Measurements from ENCODE around the gene FAM193A.
A peak's percentile ranks its signal among the peaks of the same experiment; 100 is the strongest.
"Not testable (repeated sequence)": the region's sequence is repeated elsewhere in the genome, so short reads cannot be mapped to it uniquely, and the experiment has no call there.

Gene FAM193A

DNA sequence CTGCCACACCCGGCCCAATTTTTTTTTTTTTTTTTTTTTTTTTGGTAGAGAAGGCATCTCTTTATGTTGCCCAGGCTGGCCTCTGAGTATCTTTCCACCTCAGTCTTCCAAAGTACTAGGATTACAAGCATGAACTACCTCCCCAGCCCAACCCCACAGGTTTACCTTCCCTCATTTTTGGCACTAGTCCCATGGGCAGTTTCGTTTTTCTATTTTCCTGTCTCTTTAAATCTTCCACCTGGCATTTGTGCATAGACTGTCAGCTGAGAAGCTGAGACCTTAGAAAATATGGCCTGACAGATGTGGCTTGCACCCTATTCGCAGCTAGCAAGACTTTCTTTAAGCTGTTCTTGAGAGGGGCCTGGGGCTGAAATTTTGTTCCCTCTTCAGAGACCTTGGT, 191.8 kb downstream of the FAM193A start:
- DNase-seq (ENCODE audit: low read depth), result no peak

DNA sequence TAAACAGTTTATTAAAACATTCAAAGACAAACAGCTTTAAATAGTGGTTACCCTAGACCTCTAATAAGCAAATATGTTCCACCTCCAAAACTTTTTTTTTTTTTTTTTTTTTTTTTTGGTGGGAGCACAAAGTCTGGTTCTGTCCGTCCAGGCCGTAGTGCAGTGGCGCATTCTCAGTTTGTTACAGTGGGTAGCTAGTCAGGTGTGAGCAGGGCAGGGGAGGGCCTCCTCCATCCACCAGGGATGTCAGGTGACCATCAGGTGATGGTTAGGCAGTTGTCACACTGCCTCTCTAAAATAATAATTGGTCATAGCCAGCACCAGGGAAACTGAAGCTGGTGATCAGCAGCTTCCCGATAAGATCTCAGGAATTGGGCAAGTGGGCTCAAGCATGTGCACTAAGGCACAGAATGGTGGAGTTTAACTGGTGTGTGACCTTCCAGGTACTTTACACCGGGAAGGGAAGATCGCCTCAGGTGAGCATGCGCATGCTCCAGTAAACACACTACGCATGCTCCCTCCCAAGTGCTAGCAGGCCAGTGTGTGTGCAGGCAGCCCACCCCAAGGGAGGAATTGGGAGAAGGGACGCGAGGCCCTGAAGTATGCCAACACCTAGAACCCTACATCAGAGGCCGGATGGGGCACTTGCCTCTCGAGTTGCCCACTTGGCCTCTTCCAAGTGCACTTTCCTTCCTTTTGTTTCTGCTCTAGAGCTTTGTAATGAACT, 192.5 kb downstream of the FAM193A start:
- no peak for DNase-seq (ENCODE audit: low read depth)

DNA sequence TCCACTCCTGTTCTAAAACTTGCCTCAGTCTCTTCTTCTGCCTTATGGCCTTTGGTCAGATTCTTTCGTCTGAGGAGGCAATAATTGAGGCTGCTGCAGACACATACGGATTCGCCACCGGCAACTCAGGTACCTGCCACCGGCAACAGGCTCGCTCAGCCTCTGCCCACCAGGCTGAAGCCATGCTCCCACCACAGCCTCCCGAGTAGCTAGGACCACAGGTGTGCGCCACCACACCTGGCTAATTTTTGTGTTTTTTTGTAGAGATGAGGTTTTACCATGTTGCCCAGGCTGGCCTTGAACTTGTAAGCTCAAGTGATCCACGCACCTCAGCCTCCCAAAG, 193.1 kb downstream of the FAM193A start:
- no peak for DNase-seq (ENCODE audit: low read depth)

DNA sequence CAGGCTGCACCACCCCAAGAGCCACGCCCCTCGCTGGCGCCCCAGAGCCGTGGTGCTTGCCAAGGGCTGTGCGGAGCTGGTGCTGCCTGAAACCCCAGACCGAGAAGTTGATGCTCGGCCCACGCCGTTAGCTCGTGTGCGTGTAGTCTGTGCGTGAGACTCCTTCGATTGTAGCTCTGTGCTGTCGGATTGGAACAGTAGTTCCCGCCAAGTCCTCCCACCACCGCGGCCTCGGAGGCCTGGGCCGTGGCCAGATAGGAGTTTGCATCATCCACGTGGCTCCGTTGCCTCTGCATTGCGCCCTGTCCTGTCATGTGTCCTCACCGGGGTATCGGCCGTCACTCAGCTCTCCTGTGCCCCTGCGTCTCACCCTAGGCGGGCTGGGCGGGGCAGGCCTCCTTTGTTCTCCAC, 195.5 kb downstream of the FAM193A start:
- DNase-seq (ENCODE audit: low read depth), result no peak

DNA sequence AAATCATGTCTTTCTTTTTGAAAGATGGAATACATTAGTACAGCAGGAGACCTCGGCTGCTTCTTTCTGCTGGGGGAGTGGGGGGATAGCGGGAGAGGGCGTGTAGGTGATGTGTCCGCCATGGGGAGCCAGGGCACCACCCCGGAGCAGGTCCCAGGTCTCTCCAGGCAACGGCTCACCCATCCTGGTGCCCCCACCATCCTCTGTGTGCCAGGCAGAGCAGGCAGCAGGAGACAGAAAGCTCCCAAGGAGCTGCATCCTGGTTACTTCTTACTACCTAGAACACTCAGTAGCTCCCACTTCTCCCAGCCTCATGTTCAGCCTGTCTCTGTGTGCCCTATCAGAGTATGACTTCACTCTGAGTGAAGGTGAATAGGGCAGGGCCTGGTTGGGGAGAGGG, 196.1 kb downstream of the FAM193A start:
- DNase-seq (ENCODE audit: low read depth), result no peak

DNA sequence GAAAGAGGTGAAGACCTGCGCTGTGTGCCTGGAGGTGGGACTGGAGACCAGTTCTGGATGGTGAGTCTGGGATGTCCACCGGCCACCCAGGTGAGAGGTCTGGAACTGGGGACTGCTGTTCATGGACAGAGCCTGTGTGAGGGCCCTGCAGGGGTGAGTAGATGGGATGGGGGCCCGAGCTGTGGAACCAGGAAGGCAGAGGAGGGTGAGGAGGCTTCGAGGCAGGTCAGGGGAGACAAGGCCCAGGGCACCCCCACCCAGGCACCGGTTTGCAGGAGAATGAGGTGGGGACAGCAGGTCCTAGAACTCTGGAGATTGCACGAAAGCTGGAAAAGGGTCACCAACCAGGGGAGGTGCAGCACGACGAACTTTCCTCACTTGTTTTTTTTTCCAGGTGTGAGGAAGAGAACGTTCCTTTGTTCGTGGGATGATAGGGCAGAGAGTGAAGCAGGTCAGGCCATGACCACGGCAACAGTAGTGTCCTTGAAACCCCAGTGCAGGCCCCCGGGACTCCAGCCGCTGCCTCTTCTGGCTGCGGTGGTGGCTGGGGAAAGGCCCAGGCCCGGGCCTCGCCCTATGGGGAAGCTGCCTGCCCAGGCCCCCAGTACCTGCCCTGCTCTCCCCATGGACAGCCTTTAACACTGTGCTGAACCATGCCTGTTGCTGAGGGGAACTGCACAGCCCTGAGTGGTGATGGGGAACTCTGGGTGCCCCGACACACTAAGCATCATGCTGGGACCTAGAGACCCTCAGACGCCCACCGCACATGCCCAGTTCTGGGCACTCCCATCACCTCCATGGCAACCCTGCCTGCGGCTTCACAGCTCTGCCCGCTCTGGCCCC, 196.8 kb downstream of the FAM193A start:
- no peak for DNase-seq (ENCODE audit: low read depth)

DNA sequence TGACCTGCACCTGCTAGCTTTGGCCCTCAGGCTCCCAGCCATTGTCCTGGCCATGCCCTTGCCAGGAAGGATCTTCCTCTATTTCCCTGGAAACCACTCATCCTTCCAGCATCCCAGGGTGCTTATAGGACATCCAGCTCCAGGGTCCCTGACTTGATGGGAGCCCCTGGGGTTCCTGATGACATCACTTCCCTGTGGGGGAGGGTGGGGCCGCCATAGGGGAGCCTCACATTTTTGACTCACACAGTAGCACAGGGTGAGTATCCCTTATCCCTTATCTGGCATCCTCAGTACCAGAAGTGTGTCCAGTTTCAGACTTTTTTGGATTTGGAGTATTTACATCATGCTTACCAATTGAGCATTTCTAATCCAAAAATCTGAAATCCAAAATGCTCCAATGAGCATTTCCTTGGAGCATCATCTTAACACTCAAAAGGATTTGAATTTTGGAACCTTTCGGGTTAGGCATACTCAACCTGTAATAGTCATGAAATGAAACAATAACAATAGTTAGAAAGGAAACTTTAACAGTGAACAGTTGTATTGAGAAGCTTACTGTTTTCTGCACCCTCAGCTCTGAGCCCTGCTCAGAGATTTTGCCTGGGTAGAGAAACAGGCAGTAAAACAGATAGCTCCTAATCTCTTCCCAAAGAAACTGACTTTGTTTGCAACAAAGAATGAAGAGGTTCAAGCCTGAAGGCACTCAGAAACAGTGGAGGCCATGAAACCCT, 197.6 kb downstream of the FAM193A start:
- DNase-seq (ENCODE audit: low read depth), result no peak

DNA sequence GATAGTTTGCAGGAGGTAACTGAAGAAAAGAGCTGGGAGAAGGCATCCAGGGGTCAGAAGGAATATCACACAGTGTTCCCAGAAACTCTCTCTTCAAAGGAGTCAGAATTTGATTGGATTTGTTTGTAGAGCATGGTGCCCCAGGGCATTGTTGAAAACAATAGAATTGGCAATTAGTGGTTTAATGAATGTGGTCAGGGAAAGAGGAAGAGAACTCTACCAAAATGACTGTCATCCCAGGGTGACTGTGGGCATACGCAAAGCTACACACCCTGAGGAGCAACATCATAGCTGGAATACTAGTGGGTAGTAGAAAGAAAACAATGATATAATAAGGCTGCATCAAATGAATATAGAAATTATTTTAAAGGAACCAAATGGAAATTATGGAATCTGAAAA, 198.2 kb downstream of the FAM193A start:
- no peak for DNase-seq (ENCODE audit: low read depth)

DNA sequence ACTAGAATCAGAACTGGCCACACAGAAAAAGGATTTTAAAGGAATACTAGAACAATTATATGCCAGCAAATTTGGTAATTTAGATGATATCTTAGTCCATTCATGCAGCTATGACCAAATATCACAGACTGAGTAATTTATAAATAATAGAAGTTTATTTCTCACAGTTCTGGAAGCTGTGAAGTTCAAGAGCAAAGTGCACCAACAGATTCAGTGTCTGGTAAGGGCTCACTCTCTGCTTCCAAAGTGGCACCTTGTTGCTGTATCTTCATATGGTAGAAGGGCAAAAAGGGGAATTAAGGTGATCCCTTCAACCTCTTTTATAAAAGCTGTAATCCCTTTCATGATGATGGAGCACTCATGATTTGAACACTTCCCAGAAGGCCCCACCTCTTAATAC, 199.4 kb downstream of the FAM193A start:
- DNase-seq (ENCODE audit: low read depth), result no peak

DNA sequence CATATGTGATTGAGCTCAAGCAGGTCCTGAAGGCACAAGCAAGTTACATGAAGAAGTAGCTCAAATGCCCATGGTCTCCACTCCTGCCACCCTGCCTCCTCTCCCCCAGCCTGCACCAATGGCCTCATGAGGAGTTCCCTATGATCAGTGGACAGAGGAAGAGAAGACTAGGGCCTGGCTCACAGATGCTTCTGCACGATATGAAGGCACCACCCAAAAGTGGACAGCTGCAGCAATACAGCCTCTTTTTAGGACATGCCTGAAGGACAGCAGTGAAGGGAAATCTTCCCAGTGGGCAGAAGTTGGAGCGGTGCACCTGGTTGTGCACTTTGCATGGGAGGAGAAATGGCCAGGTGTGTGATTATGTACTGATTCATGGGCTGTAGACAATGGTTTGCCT, 201.8 kb downstream of the FAM193A start:
- DNase-seq (ENCODE audit: low read depth), result not testable (repeated sequence)

DNA sequence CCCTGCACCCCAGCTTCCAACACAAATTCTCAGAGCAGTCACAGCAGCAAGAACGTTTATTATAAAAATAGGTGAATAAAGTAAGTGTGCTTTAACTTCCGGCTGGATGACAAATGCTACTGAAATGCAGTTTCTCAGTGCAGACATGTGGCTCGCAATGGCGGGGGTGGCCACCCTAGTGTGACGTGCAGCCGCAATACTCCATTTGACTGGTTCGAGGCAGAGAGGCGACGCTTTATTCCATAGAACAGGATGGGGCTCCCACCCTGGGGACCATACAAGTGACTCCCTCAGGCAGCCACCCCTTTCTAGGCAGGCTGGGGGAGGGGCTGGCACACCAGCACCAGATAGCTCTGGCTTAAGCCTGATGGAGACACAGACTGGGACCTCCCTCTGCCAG, 205.2 kb downstream of the FAM193A start:
- DNase-seq (ENCODE audit: low read depth), result no peak

DNA sequence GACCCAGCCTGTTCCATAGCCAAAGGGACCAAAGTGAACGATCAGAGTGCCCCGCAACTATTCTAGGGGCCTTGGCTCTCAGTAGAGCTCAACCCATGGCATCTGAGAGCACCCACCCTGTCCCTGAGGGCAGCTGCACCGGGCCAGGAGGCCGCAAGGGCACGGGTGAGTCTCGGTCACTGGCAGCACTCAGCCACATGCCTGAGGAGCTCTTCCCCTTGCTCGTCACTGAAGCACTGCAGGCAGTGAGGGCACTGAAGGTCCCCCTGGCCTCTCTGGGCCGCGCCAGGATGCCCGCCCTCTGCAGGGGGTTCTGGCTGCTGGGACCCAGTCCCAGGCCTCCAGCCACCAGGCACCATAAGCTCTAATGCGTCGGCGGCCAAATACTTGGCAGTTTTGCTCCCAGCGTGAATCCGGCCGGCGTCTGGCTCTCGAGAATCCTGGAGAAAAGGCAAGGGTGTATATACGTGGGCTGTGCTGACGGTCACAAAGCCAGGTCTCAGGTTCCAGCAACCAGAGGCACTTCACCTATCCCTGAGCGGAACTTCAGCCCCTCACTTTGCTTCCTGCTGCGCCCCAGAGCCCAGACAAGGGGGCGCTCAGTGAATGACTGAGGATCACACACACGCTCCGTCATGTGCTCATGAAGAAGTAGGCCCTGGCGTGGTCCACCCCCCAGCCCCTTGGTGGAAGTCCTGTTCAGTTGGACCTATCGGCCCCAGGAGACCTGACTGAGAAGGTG, 205.8 kb downstream of the FAM193A start:
- no peak for DNase-seq (ENCODE audit: low read depth)

DNA sequence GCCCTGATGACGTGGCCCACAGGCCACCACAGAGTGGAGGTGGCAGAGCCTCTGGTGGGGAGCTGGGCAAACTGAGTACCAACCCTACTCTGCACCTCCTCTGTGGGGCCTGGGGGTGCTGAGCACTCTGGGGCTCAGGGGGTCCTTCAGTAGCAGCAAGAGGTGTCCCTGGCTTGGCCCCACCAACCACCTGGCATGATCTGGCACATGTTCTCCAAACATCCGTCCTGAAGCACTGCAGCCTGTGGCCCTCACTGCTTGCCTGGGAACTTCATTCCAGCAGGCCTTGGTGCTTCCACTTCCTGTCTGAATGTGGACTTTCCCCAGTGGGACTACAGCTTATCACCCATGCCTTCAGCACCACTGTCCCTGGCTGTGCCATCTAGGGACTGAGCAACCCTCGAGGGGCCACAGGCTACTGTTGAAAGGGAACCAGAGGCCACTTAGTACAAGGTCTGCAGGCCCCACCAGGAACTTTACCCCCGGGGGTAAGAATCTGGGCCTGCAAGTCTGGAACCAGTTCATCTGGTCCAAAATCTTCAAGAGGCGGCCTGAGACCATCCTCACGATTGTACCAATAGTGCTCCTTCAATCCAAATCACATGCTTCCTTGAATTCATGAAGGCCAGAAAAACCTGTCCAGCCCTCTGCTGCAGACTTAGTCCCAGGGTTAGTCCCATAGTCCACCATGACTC, 206.5 kb downstream of the FAM193A start:
- no peak for DNase-seq (ENCODE audit: low read depth)

DNA sequence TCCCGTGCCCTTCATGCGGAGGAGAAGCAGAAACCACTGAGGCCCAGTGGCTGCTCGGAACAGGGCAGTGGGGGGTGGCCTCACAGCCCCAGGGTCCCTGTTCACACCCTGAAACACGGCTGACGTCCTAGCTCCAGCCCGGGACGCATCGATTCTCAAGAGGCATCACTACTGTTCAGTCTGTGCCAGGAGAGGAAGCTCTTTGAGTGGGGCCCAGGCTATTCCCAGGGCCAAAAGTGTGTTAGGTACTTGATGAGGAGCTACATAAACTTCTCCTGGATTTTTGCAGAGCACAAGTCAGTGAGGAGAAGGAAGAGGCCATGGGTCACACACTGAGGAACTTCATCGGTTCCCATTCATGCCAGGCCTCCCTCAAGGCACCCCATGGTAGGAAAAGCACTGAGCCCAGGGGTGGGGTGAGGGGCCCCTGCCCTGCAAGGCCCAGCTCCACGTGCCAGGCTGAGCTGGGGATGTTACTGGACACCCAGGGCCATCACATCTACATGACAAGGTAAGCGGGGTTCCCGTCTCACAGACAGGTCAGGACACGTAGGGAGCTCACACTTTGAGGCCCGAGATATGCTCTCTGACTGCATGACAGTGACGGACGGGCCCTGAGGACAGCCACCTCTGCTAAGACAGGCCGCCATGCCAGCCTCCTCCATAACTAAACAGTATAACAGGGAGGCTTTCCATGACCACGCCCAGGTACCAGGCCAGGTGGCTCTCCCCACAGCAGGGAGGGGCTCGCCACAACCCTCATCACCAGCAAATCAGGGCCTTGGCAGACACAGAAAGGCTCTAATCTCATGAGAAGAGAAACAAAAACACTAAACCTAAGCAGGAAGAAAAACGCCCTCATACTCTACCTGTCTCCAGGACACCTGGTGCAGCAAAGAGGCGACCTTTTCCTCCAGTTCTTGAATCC, 207.3 kb downstream of the FAM193A start:
- DNase-seq (ENCODE audit: low read depth), result no peak

DNA sequence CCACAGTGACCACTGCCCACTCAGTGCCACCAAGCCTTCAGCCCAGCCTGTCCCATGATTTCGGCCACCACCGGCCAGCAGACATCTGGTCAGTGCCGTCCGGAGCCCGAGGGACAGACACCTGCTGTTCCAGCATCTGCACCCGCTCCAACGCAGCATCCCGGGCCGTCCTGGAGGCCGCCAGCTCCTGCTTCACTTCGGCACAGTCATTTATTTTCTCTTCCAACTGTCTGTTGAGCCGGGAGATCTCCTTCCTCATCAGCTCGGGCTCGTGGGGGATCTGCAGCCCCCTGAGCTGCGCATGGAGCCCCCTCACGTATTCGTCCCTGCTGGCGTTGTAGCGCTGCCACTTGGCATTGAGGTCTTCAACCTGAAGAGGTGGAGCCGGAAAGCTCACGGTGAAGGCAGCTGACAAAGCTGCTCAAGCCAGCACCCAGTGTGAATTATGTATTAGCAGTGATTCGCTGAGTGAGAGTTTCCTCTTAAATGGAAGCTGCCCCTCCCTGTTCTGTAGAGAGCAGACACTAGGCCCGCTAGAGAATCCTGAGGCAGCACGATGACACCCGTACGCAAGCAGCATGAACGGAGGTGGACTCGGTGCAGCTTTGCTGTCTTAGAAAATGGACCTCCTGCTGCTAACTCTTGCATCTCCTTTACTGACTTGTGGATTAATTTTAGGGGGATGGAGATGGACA, 208.3 kb downstream of the FAM193A start:
- DNase-seq (ENCODE audit: low read depth), result no peak

DNA sequence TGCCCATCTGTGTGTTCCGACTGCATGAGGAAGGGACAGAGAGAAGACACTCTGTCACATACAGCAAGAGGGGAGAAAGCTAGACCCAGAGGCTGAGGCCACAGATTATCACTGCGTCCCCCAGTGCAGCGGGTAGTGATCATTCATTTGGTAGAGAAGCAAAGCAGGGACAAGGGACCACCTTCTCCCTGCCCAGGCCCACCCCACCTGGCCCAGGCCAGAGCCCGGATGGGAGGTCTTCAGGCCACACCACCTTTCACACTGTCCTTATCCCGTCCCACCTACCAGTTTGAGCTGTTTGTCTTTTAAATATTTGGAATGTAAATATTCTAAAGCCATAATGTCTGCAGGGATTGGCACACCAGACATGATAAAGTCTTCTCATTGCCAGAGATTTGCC, 209.1 kb downstream of the FAM193A start:
- no peak for DNase-seq (ENCODE audit: low read depth)

DNA sequence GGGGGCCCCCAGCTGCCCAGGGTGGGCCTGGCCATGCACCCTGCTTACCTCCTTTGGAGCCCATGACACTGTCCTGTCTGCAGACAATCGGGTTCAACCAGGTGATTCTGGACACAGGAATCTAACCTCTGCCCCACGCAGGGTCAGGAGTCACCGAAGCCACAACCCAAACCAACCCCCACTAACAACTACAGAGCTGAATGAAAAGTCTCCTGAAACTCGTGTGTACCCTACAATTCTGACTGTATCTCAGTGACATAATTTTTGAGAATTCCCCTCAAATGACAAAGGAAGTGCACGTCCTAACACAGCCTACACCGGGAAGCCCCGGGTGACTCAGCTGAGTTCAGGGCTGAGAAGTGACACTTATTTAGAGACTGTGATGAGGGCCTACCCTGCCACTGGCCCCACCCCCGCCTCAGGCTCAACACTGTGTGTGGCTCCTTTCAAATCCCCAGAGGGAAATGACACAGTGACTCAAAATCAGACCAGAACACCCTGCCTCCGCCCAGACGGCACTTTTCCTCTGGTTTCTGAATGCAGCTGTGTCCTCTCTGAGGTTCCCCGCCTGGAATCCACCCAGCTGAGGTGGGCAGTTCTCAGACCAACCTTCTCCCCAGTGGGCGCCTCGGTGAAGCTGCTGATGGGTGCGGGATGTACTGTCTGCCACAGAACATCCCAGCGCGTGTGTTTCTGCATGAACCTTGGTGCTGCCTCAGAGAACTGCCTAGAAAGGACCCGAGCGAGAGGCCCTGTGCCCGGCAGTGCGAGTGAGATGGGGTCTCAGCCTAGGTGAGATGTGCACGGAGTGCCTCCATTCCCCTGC, 209.7 kb downstream of the FAM193A start:
- peak; percentile 69 for DNase-seq (ENCODE audit: low read depth)

DNA sequence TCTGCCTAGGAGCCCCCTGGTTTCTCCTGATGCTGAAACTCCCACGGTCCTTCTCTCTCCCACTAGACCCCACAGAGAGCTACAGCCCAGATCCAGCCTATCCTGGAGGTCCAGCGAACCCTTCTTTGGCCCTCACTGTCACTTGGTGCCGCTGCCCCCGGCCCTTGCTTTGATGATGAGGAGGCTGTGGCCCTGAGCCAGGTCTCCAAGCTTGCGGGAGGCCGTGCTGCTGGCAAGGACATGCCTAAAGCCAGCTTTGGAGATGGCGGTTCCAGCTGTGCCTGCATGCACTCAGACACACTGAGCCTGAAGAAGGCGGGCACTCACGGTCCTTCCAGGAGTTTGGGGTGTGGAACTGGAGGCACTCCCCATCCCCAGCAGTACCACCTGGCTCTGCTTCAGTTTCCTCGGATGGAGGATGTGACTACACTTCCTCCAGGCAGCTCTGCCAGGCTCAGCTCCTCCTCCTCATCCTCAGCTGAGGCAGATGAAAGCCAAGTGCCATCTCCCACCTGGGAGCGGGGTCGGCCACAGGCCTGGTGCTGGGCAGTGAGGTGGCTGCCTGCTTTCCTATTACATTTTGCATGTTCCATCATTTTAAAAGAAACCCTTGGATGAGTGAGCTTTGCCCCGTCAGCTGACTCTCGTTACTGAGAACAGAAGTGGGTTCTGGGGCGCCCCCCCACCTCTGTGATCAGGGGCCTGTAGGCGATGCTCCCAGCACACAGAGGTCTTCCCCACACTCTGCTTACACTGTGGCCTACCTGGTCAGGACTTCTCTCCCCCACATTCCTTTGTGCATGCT, 210.6 kb downstream of the FAM193A start:
- DNase-seq (ENCODE audit: low read depth), result no peak

Measured in activated T-helper 1 cell treated with Interleukin-2 at 50 U/mL for 16 hours (primary cell).